Measurements from ENCODE around the gene TRMO. TPM values are rescaled to one million over a fixed set of nuclear protein-coding genes. Genes with fewer than 3 reads are reported as not detected.

TRMO gene
- total and polyA plus RNA-seq, 2 of the 13 experiments (the other 11 are each of a cell fraction or from before 2014, with no cell fraction given), result 8.7 to 18.6 TPM

DNA sequence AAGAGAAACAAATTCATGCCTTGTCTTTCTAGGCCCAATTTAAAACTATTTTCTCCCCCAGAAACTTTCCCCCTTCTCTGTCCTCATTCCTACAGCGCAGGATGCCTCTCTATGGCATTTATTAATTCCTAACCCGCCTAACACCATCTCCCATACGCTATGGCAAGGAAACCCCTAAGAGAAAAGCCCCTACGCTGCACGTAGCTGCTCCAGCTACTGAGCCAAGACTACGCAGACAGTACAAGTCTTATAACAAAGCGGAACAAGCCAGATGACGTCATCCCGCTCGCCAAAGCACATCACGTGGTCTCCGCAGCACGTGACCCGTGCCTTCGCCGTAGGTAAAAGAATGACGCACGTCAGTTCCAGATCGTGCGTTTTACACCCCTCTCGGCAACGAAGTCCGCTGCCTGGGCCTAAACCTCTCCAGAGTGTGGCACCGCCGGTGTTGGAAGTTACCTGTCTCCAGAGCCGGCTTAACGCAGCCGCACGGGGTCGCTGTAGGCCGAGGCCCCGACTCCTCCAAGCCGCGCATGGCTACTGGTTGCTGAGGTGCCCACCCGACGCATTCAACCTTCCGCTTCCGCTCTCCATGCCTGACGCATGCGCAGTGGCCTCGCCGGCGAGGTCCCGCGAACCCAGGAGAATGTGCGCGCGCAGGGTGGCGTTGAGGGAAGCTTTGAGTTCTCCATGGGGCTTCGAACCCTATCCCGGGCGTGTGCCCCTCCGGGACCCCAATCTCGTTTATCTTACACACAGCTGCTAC, at the start of gene TRMO (continued):
- TF ChIP-seq, protein P1, sequence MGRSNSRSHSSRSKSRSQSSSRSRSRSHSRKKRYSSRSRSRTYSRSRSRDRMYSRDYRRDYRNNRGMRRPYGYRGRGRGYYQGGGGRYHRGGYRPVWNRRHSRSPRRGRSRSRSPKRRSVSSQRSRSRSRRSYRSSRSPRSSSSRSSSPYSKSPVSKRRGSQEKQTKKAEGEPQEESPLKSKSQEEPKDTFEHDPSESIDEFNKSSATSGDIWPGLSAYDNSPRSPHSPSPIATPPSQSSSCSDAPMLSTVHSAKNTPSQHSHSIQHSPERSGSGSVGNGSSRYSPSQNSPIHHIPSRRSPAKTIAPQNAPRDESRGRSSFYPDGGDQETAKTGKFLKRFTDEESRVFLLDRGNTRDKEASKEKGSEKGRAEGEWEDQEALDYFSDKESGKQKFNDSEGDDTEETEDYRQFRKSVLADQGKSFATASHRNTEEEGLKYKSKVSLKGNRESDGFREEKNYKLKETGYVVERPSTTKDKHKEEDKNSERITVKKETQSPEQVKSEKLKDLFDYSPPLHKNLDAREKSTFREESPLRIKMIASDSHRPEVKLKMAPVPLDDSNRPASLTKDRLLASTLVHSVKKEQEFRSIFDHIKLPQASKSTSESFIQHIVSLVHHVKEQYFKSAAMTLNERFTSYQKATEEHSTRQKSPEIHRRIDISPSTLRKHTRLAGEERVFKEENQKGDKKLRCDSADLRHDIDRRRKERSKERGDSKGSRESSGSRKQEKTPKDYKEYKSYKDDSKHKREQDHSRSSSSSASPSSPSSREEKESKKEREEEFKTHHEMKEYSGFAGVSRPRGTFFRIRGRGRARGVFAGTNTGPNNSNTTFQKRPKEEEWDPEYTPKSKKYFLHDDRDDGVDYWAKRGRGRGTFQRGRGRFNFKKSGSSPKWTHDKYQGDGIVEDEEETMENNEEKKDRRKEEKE (IDR thresholded peaks at IDR 0.05), result no peak
- TF ChIP-seq ZNF20 (CRISPR knock-in tag; IDR thresholded peaks at IDR 0.05), result 0 out of 2 replicates have a peak, but pooled peaks have one; percentile 81
- TF ChIP-seq, protein P2, sequence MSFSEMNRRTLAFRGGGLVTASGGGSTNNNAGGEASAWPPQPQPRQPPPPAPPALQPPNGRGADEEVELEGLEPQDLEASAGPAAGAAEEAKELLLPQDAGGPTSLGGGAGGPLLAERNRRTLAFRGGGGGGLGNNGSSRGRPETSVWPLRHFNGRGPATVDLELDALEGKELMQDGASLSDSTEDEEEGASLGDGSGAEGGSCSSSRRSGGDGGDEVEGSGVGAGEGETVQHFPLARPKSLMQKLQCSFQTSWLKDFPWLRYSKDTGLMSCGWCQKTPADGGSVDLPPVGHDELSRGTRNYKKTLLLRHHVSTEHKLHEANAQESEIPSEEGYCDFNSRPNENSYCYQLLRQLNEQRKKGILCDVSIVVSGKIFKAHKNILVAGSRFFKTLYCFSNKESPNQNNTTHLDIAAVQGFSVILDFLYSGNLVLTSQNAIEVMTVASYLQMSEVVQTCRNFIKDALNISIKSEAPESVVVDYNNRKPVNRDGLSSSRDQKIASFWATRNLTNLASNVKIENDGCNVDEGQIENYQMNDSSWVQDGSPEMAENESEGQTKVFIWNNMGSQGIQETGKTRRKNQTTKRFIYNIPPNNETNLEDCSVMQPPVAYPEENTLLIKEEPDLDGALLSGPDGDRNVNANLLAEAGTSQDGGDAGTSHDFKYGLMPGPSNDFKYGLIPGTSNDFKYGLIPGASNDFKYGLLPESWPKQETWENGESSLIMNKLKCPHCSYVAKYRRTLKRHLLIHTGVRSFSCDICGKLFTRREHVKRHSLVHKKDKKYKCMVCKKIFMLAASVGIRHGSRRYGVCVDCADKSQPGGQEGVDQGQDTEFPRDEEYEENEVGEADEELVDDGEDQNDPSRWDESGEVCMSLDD (CRISPR knock-in tag; IDR thresholded peaks at IDR 0.05; ENCODE audit: borderline replicate concordance), result peak; percentile 59; the same call in 1 of the 2 replicates
- peak; percentile 99 for TF ChIP-seq KDM5A (IDR thresholded peaks at IDR 0.05; ENCODE audit: borderline replicate concordance, low read length)
- peak; percentile 78; the same call in 1 of the 2 replicates for TF ChIP-seq ZIK1 (CRISPR knock-in tag; IDR thresholded peaks at IDR 0.05; ENCODE audit: borderline replicate concordance, low read depth)
- TF ChIP-seq ZNF577 (CRISPR knock-in tag; IDR thresholded peaks at IDR 0.05; ENCODE audit: borderline replicate concordance, low read depth), result no peak
- TF ChIP-seq ZNF570 (CRISPR knock-in tag; IDR thresholded peaks at IDR 0.05; ENCODE audit: borderline replicate concordance), result no peak
- TF ChIP-seq, protein P3, sequence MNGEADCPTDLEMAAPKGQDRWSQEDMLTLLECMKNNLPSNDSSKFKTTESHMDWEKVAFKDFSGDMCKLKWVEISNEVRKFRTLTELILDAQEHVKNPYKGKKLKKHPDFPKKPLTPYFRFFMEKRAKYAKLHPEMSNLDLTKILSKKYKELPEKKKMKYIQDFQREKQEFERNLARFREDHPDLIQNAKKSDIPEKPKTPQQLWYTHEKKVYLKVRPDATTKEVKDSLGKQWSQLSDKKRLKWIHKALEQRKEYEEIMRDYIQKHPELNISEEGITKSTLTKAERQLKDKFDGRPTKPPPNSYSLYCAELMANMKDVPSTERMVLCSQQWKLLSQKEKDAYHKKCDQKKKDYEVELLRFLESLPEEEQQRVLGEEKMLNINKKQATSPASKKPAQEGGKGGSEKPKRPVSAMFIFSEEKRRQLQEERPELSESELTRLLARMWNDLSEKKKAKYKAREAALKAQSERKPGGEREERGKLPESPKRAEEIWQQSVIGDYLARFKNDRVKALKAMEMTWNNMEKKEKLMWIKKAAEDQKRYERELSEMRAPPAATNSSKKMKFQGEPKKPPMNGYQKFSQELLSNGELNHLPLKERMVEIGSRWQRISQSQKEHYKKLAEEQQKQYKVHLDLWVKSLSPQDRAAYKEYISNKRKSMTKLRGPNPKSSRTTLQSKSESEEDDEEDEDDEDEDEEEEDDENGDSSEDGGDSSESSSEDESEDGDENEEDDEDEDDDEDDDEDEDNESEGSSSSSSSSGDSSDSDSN (CRISPR knock-in tag; IDR thresholded peaks at IDR 0.05), result peak; percentile 81
- TF ChIP-seq POLR2AphosphoS2 (IDR thresholded peaks at IDR 0.05; ENCODE audit: low read depth, low read length), result no peak
- peak; percentile 98 for TF ChIP-seq CREM (IDR thresholded peaks at IDR 0.05)
- peak; percentile 69 for TF ChIP-seq CREM (CRISPR knock-in tag; IDR thresholded peaks at IDR 0.05)
- TF ChIP-seq ZNF549 (CRISPR knock-in tag; IDR thresholded peaks at IDR 0.05), result no peak
- TF ChIP-seq YEATS4 (CRISPR knock-in tag; IDR thresholded peaks at IDR 0.05; ENCODE audit: borderline replicate concordance), result peak; percentile 99
- TF ChIP-seq, protein P4, sequence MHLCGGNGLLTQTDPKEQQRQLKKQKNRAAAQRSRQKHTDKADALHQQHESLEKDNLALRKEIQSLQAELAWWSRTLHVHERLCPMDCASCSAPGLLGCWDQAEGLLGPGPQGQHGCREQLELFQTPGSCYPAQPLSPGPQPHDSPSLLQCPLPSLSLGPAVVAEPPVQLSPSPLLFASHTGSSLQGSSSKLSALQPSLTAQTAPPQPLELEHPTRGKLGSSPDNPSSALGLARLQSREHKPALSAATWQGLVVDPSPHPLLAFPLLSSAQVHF (CRISPR knock-in tag; IDR thresholded peaks at IDR 0.05), result peak; percentile 74; the same call in 1 of the 2 replicates
- TF ChIP-seq, protein P5, sequence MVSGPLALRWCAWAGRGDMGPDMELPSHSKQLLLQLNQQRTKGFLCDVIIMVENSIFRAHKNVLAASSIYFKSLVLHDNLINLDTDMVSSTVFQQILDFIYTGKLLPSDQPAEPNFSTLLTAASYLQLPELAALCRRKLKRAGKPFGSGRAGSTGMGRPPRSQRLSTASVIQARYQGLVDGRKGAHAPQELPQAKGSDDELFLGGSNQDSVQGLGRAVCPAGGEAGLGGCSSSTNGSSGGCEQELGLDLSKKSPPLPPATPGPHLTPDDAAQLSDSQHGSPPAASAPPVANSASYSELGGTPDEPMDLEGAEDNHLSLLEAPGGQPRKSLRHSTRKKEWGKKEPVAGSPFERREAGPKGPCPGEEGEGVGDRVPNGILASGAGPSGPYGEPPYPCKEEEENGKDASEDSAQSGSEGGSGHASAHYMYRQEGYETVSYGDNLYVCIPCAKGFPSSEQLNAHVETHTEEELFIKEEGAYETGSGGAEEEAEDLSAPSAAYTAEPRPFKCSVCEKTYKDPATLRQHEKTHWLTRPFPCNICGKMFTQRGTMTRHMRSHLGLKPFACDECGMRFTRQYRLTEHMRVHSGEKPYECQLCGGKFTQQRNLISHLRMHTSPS (CRISPR knock-in tag; IDR thresholded peaks at IDR 0.05; ENCODE audit: low read depth), result 0 out of 2 replicates have a peak, but pooled peaks have one; percentile 26
- no peak for TF ChIP-seq KDM3A (CRISPR knock-in tag; IDR thresholded peaks at IDR 0.05; ENCODE audit: low read depth)
- peak; percentile 92 for TF ChIP-seq ELF1 (CRISPR knock-in tag; IDR thresholded peaks at IDR 0.05)
- TF ChIP-seq CBFB (CRISPR knock-in tag; IDR thresholded peaks at IDR 0.05), result no peak
- TF ChIP-seq HOXD1 (CRISPR knock-in tag; IDR thresholded peaks at IDR 0.05), result peak; percentile 86
